Breast epithelium (tissue), 3 donors: ENCODE measurements around the gene ROR1.

Source experiments
- CTCF ChIP-seq, 3 donors: fragments of 450-650 bp; IDR thresholded peaks; one replicate each; pipeline ENCODE4 v1.5.1; 2016 to 2017; ENCODE audit warnings: antibody characterized with exemption in 3 of 3, mild to moderate bottlenecking in 3 of 3, moderate library complexity in 3 of 3
- POLR2A ChIP-seq: fragments of 450-650 bp; IDR thresholded peaks from one replicate; pipeline ENCODE4 v1.6.1; 2016; ENCODE audit warnings: antibody characterized with exemption, mild to moderate bottlenecking, moderate library complexity
- POLR2AphosphoS5 ChIP-seq, 3 donors: sonication (generic); formaldehyde crosslinking; IDR thresholded peaks; one replicate each; pipeline ENCODE4 v1.6.1; 2017; ENCODE audit warnings: antibody characterized with exemption in 3 of 3

- TF ChIP-seq CTCF (IDR thresholded peaks at IDR 0.05) (no peak), POLR2A (no peak), POLR2AphosphoS5 (IDR thresholded peaks at IDR 0.05) (no peak)
Measured at GRCh38 chr1:64112281-64112680, 338.5 kb downstream of the ROR1 start.
